H1 (cell line): ENCODE results near the gene DUOXA1. TPM values are rescaled to one million over a fixed set of nuclear protein-coding genes. Genes with fewer than 3 reads are reported as not detected.

ENCODE experiments used
- CTCF ChIA-PET: fragments of 300-600 bp; sonication (Branson Sonifier 250); formaldehyde crosslinking; loops from one replicate; lab custom pipeline; 2021; ENCODE audit not compliant: partially characterized antibody; lab: Charles Lee
- POLR2A ChIA-PET: fragments of 300-600 bp; sonication (Branson Sonifier 250); formaldehyde crosslinking; loops from one replicate; lab custom pipeline; 2021; ENCODE audit warnings: inconsistent platforms; ENCODE audit not compliant: partially characterized antibody; lab: Charles Lee
- DNase-seq, 2 experiments: peaks; one replicate each; pipeline versions ENCODE4 v3.0.0 to v3.0.0-alpha.2; 2010 to 2022; ENCODE audit warnings: low spot score in 2 of 2, low read depth in 1 of 2, mixed read lengths in 1 of 2
- FAIRE-seq: peaks from 2 replicates; lab custom pipeline; 2011; peaks lifted over from hg19 to GRCh38; lab: Jason Lieb, UNC
- H2AFZ ChIP-seq: 2 replicates; pipeline ENCODE4 v1.8.1; 2012; ENCODE audit warnings: low read length, inconsistent platforms
- H2AK5ac ChIP-seq: 2 replicates; pipeline ENCODE4 v1.6.1; 2013; ENCODE audit warnings: low read depth, low read length
- H2BK120ac ChIP-seq: replicated peaks from 2 replicates; pipeline ENCODE3; 2013; ENCODE audit warnings: low read depth, low read length, inconsistent platforms
- H2BK12ac ChIP-seq: 2 replicates; pipeline ENCODE4 v1.6.1; 2013; ENCODE audit warnings: low read depth, low read length
- H2BK15ac ChIP-seq: 2 replicates; pipeline ENCODE4 v1.6.1; 2013; ENCODE audit warnings: low read length
- H2BK20ac ChIP-seq: 2 replicates; pipeline ENCODE4 v1.6.1; 2013; ENCODE audit warnings: low read length
- H2BK5ac ChIP-seq: 2 replicates; pipeline ENCODE4 v1.6.1; 2013; ENCODE audit warnings: low read depth, low read length
- H3K14ac ChIP-seq: 2 replicates; pipeline ENCODE4 v1.6.1; 2013; ENCODE audit warnings: inconsistent platforms; ENCODE audit not compliant: insufficient read length
- H3K18ac ChIP-seq: 2 replicates; pipeline ENCODE4 v1.6.1; 2013; ENCODE audit warnings: low read length; ENCODE audit errors: extremely low read depth
- H3K23ac ChIP-seq: 2 replicates; pipeline ENCODE4 v1.6.1; 2013; ENCODE audit warnings: inconsistent platforms; ENCODE audit not compliant: insufficient read length
- H3K23me2 ChIP-seq: 2 replicates; pipeline ENCODE4 v1.6.1; 2013; ENCODE audit warnings: low read depth, low read length
- H3K27ac ChIP-seq: 2 replicates; pipeline ENCODE4 v1.6.1; 2011; ENCODE audit warnings: low read depth, low read length, inconsistent platforms
- H3K27me3 ChIP-seq, 4 experiments: replicated peaks in 1 of 4; 1 replicate in 1 of 4; 2 replicates in 3 of 4; pipeline versions ENCODE4 v1.6.1 to v1.8.1; 2011 to 2013; ENCODE audit warnings: low read length in 3 of 4, mild to moderate bottlenecking in 3 of 4, inconsistent platforms in 2 of 4, mixed read lengths in 2 of 4, moderate library complexity in 1 of 4; ENCODE audit not compliant: control insufficient read depth in 3 of 4, insufficient read depth in 3 of 4; ENCODE audit errors: extremely low read depth in 1 of 4
- H3K36me3 ChIP-seq, 4 experiments: 2 replicates each; pipeline versions ENCODE4 v1.6.1 to v1.8.1; 2011 to 2013; ENCODE audit warnings: mild to moderate bottlenecking in 4 of 4, low read length in 3 of 4, moderate library complexity in 2 of 4, control low read depth in 1 of 4, inconsistent platforms in 1 of 4; ENCODE audit not compliant: insufficient read depth in 4 of 4, control insufficient read depth in 2 of 4
- H3K4ac ChIP-seq: replicated peaks from 2 replicates; pipeline ENCODE3; 2013; ENCODE audit warnings: low read length, low read depth, mixed read lengths, inconsistent platforms; ENCODE audit not compliant: insufficient read length
- H3K4me1 ChIP-seq, 4 experiments: replicated peaks in 1 of 4; 1 replicate in 1 of 4; 2 replicates in 3 of 4; pipeline versions ENCODE4 v1.6.1 to v1.8.1; 2011 to 2013; ENCODE audit warnings: low read length in 3 of 4, inconsistent platforms in 2 of 4, mixed read lengths in 1 of 4; ENCODE audit not compliant: insufficient read depth in 4 of 4, control insufficient read depth in 3 of 4
- H3K4me2 ChIP-seq, 2 experiments: 2 replicates each; pipeline versions ENCODE4 v1.6.1 to v1.8.1; 2011 to 2013; ENCODE audit warnings: low read depth in 2 of 2, low read length in 2 of 2, control low read depth in 1 of 2, inconsistent platforms in 1 of 2, mild to moderate bottlenecking in 1 of 2; ENCODE audit not compliant: insufficient read depth in 1 of 2
- H3K4me3 ChIP-seq, 4 experiments: fragments of 200-600, 300-600 bp in 1 of 4; sonication (generic), shearing (Covaris generic), sonication (Bioruptor Twin) in 1 of 4; 2 replicates each; pipeline versions ENCODE4 v1.5.1 to v1.8.1; 2011 to 2016; ENCODE audit warnings: low read length in 4 of 4, low read depth in 3 of 4, control low read depth in 2 of 4, inconsistent platforms in 2 of 4, mild to moderate bottlenecking in 2 of 4, mixed read lengths in 1 of 4, moderate library complexity in 1 of 4; ENCODE audit not compliant: insufficient read depth in 2 of 4; ENCODE audit errors: extremely low read depth in 1 of 4
- H3K56ac ChIP-seq: replicated peaks from 2 replicates; pipeline ENCODE3; 2013; ENCODE audit warnings: low read depth, mild to moderate bottlenecking, mixed read lengths, low read length, inconsistent platforms; ENCODE audit not compliant: insufficient read length
- H3K79me1 ChIP-seq: 2 replicates; pipeline ENCODE4 v1.6.1; 2013; ENCODE audit warnings: low read depth, low read length, control low read depth
- H3K79me2 ChIP-seq, 2 experiments: 2 replicates each; pipeline versions ENCODE4 v1.6.1 to v1.8.1; 2012 to 2013; ENCODE audit warnings: low read length in 2 of 2, mild to moderate bottlenecking in 2 of 2, inconsistent platforms in 1 of 2; ENCODE audit not compliant: insufficient read depth in 2 of 2, control insufficient read depth in 1 of 2
- H3K9ac ChIP-seq, 4 experiments: replicated peaks in 1 of 4; 1 replicate in 1 of 4; 2 replicates in 3 of 4; pipeline versions ENCODE4 v1.6.1 to v1.8.1; 2011 to 2013; ENCODE audit warnings: low read depth in 3 of 4, low read length in 3 of 4, control low read depth in 2 of 4, mild to moderate bottlenecking in 2 of 4, moderate library complexity in 2 of 4, inconsistent platforms in 1 of 4; ENCODE audit errors: extremely low read depth in 1 of 4
- H3K9me3 ChIP-seq, 2 experiments: 2 replicates each; pipeline versions ENCODE4 v1.6.1 to v1.8.1; 2012 to 2013; ENCODE audit warnings: mild to moderate bottlenecking in 2 of 2, moderate library complexity in 2 of 2, control low read depth in 1 of 2, inconsistent platforms in 1 of 2, low read depth in 1 of 2, low read length in 1 of 2, mixed read lengths in 1 of 2; ENCODE audit not compliant: insufficient read depth in 2 of 2
- H4K20me1 ChIP-seq, 2 experiments: replicated peaks in 1 of 2; 2 replicates each; pipeline versions ENCODE3 to v1.8.1; 2011 to 2013; ENCODE audit warnings: inconsistent platforms in 2 of 2, low read length in 2 of 2, mild to moderate bottlenecking in 1 of 2; ENCODE audit not compliant: insufficient read depth in 2 of 2, control insufficient read depth in 1 of 2
- H4K5ac ChIP-seq: 2 replicates; pipeline ENCODE4 v1.6.1; 2013; ENCODE audit warnings: low read length, low read depth, mixed read lengths, inconsistent platforms; ENCODE audit not compliant: insufficient read length
- H4K8ac ChIP-seq: 2 replicates; pipeline ENCODE4 v1.8.0; 2013; ENCODE audit warnings: mild to moderate bottlenecking, moderate library complexity, low read length, inconsistent platforms; ENCODE audit not compliant: insufficient read depth; ENCODE audit errors: extremely low read depth
- H4K91ac ChIP-seq: replicated peaks from 2 replicates; pipeline ENCODE3; 2013; ENCODE audit warnings: low read length, mixed read lengths, inconsistent platforms; ENCODE audit not compliant: insufficient read length
- CHD1 ChIP-seq: IDR thresholded peaks from 2 replicates; pipeline ENCODE4 v1.6.1; 2012; ENCODE audit warnings: low read depth, low read length, improper control_type of control experiment
- CREB1 ChIP-seq: IDR thresholded peaks from 2 replicates; pipeline ENCODE4 v1.6.1; 2012; ENCODE audit warnings: inconsistent platforms
- EP300 ChIP-seq, 2 experiments: IDR thresholded peaks; 1 replicate in 1 of 2; 2 replicates in 1 of 2; pipeline ENCODE4 v1.6.1; 2011 to 2012; ENCODE audit warnings: low read depth in 2 of 2, low read length in 2 of 2, mild to moderate bottlenecking in 2 of 2, borderline replicate concordance in 1 of 2, inconsistent platforms in 1 of 2, moderate library complexity in 1 of 2
- GTF2F1 ChIP-seq: IDR thresholded peaks from 2 replicates; pipeline ENCODE4 v1.6.1; 2012; ENCODE audit warnings: low read depth, low read length, improper control_type of control experiment, borderline replicate concordance
- JUN ChIP-seq: IDR thresholded peaks from 2 replicates; pipeline ENCODE4 v1.6.1; 2011; ENCODE audit warnings: low read depth, mild to moderate bottlenecking, improper control_type of control experiment, low read length
- JUND ChIP-seq: IDR thresholded peaks from 2 replicates; pipeline ENCODE4 v1.6.1; 2011; ENCODE audit warnings: mild to moderate bottlenecking, improper control_type of control experiment, low read length
- RNF2 ChIP-seq: fragments of 200-900, 300-1000 bp; sonication (generic); IDR thresholded peaks from 2 replicates; pipeline ENCODE4 v1.7.1; 2016; ENCODE audit warnings: borderline replicate concordance, low read depth, mild to moderate bottlenecking, antibody characterized with exemption, low read length; ENCODE audit not compliant: poor library complexity, severe bottlenecking; ENCODE audit errors: missing control alignments
- SP4 ChIP-seq: IDR thresholded peaks from 2 replicates; pipeline ENCODE4 v1.6.1; 2012; ENCODE audit warnings: low read length, inconsistent platforms
- SRF ChIP-seq: IDR thresholded peaks from 2 replicates; pipeline ENCODE4 v1.6.1; 2011; ENCODE audit warnings: mild to moderate bottlenecking, low read depth, low read length, moderate library complexity
- SUZ12 ChIP-seq: fragments of 200-600 bp; sonication (generic); IDR thresholded peaks from 2 replicates; pipeline ENCODE4 v1.6.1; 2012; ENCODE audit warnings: mild to moderate bottlenecking, inconsistent platforms, low read length, moderate library complexity, mixed read lengths
- TAF7 ChIP-seq: optimal IDR thresholded peaks from 2 replicates; pipeline ENCODE3; 2011; ENCODE audit warnings: low read depth, mild to moderate bottlenecking, inconsistent platforms, low read length, moderate library complexity, borderline replicate concordance
- YY1 ChIP-seq: IDR thresholded peaks from 2 replicates; pipeline ENCODE4 v1.6.1; 2011; ENCODE audit warnings: low read depth, mild to moderate bottlenecking, low read length
- WGBS, 2 experiments: shearing (Covaris generic) in 1 of 2; methylation state at CpG; one replicate each; pipeline versions ENCODE4 v1.1.6 to v1.1.7; 2013 to 2015; ENCODE audit warnings: low lambda C conversion rate in 2 of 2, mixed read lengths in 2 of 2, inconsistent platforms in 1 of 2, low coverage in 1 of 2, missing lambda C conversion rate in 1 of 2; ENCODE audit not compliant: insufficient replicate concordance in 2 of 2, insufficient coverage in 1 of 2, insufficient read length in 1 of 2; ENCODE audit errors: extremely low coverage in 1 of 2, missing lambda C conversion rate in 1 of 2; 5-methylcytosine and 5-hydroxymethylcytosine counted together
- polyA plus RNA-seq, 7 experiments: library from polyadenylated mRNA; depleted of rRNA in 3 of 7; stranded (reverse) in 5 of 7; unstranded in 2 of 7; fragments of >200 nt in 5 of 7; fragments of 200-250 nt in 2 of 7; gene quantifications; 1 replicate in 5 of 7; 2 replicates in 1 of 7; 4 replicates in 1 of 7; pipeline versions ENCODE4 v1.2.1 to v1.2.3, GENCODE V29; 2011 to 2013; ENCODE audit warnings: missing spikeins in 2 of 7, mixed read lengths in 2 of 7
- total RNA-seq: library from RNA; stranded (reverse); fragmentation: NEBNext Ultra II Directional; extraction: Animal tissue kit (Norgen Biotek cat#: 25700); gene quantifications from 2 replicates; pipeline ENCODE4 v1.2.1, GENCODE V29; 2021
- TF ChIP-seq, protein P1 (sequence below): IDR thresholded peaks from 2 replicates; pipeline ENCODE4 v1.6.1; 2011; ENCODE audit warnings: low read depth, mild to moderate bottlenecking, low read length; ENCODE audit not compliant: insufficient read depth

The DUOXA1 gene
- total and polyA plus RNA-seq, 2 of the 8 experiments (the other 6 are each of a cell fraction or from before 2014, with no cell fraction given): 0.18 TPM; not detected in 1

DNA sequence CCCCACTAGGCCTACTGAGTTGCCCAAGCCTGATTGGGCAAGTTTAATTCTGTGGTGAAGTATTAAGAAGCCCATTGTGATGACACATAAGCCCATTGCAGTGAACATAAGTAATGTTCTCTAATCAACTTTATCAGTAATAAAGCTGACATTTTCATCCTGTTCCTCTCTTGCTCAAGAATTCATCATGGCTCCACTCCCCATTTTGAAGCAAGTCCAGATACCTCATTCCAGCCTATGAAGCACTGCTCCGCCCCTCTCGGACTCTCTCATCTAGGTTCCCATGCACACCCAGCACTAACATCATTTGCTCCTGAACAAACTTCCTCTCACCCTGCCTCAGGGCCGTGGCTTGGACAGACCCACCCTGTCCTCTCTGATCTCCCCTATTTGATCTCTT lies 47.6 kb upstream of the DUOXA1 start:
- Histone ChIP-seq H3K79me2 (peaks cover 0 to 15% of the 10 kb centered on the region in 2 experiments; a peak in 2 of 4 replicates), H3K4ac (no peak overlapping the region), H2BK20ac (no peak overlapping the region), H3K9ac (no peak overlapping the region), H4K20me1 (peaks cover 11 to 20% of the 10 kb centered on the region in 2 experiments), H3K4me3 (no peak overlapping the region), H4K8ac (no peak overlapping the region), H3K23me2 (no peaks in the 10 kb centered on the region), H3K14ac (no peak overlapping the region), H2AFZ (no peak overlapping the region), H2BK5ac (no peak overlapping the region), H3K23ac (no peak overlapping the region), H4K5ac (no peak overlapping the region), H3K4me1 (peaks cover 0 to 13% (median 7%) of the 10 kb centered on the region in 4 experiments; a peak in 6 of 7 replicates), H3K56ac (no peak overlapping the region), H3K27ac (no peak overlapping the region), H3K4me2 (no peak overlapping the region), H3K36me3 (peaks cover 0 to 5% (median 0%) of the 10 kb centered on the region in 4 experiments; a peak in 3 of 8 replicates), H3K79me1 (peaks cover 7% of the 10 kb centered on the region), H3K18ac (no peak overlapping the region), H3K9me3 (no peaks in the 10 kb centered on the region), H3K27me3 (no peaks in the 10 kb centered on the region), H4K91ac (no peak overlapping the region), H2BK120ac (no peak overlapping the region), H2BK15ac (no peak overlapping the region), H2BK12ac (no peak overlapping the region), H2AK5ac (no peak overlapping the region)
- ChIA-PET POLR2A (interaction anchor here (0.8 to 5.3 kb wide), 4 partner anchors 8 to 13 kb away, joined by 4 to 50 read pairs (median 4); no protein-coding TSS in a partner anchor), CTCF (interaction anchor here (2.4 to 41.8 kb wide), 3 partner anchors 3 to 40 kb away, joined by 8 to 1117 read pairs (median 1117); partner anchors contain the start of gene SHF)
- FAIRE-seq (no peak), DNase-seq (no peak)
- WGBS, 2 experiments: 93% methylated on average over 3 of the region's 3 CpGs; no CpG with 5 or more reads in 1 of the 2 experiments
- TF ChIP-seq SUZ12: no peak
- no peak for TF ChIP-seq EP300 (IDR thresholded peaks at IDR 0.05; ENCODE audit: borderline replicate concordance in 1 of 2, low read depth in 2 of 2, low read length in 2 of 2)
- TF ChIP-seq SP4: no peak
- no peak for TF ChIP-seq CREB1
- no peak for TF ChIP-seq JUND
- TF ChIP-seq JUN: no peak
- TF ChIP-seq RNF2: no peak
- TF ChIP-seq TAF7: no peak
- TF ChIP-seq SRF: no peak
- TF ChIP-seq GTF2F1: no peak
- no peak for TF ChIP-seq CHD1
- TF ChIP-seq YY1: no peak
- TF ChIP-seq, protein P1, sequence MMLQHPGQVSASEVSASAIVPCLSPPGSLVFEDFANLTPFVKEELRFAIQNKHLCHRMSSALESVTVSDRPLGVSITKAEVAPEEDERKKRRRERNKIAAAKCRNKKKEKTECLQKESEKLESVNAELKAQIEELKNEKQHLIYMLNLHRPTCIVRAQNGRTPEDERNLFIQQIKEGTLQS: no peak
